Fibroblast of skin of left biceps (primary cell): ENCODE results near the gene TANK.
"Not testable (repeated sequence)": the region's sequence is repeated elsewhere in the genome, so short reads cannot be mapped to it uniquely, and the experiment has no call there.

Experiments
- DNase-seq, 2 experiments: peaks; one replicate each; pipeline ENCODE4 v3.0.0-alpha.2; 2013; ENCODE audit warnings: low read depth in 2 of 2

TANK gene

GRCh38 chr2:161228511-161229240 is 68.4 kb downstream of the TANK start:
- DNase-seq, result no peak

GRCh38 chr2:161230959-161231358 is 70.7 kb downstream of the TANK start:
- DNase-seq, result no peak

GRCh38 chr2:161232571-161232970 is 72.3 kb downstream of the TANK start:
- DNase-seq, result no peak

GRCh38 chr2:161233858-161234431 is 73.7 kb downstream of the TANK start:
- no peak for DNase-seq

GRCh38 chr2:161234627-161235026 is 74.4 kb downstream of the TANK start:
- DNase-seq, result no peak

GRCh38 chr2:161237392-161238264 is 77.4 kb downstream of the TANK start:
- peak in 1 of 2 experiments; percentile 15 for DNase-seq

- no peak for DNase-seq
Measured at GRCh38 chr2:161238265-161238559, 78.0 kb downstream of the TANK start.

GRCh38 chr2:161238560-161239325 is 78.5 kb downstream of the TANK start:
- DNase-seq, result peak in 1 of 2 experiments; percentile 20

GRCh38 chr2:161239326-161240109 is 79.3 kb downstream of the TANK start:
- no peak for DNase-seq

GRCh38 chr2:161241894-161242293 is 81.7 kb downstream of the TANK start:
- no peak for DNase-seq

GRCh38 chr2:161243312-161243711 is 83.1 kb downstream of the TANK start:
- DNase-seq, result no peak

GRCh38 chr2:161243905-161244304 is 83.7 kb downstream of the TANK start:
- DNase-seq, result no peak

- DNase-seq, result not testable (repeated sequence)
Measured at GRCh38 chr2:161244387-161245260, 84.4 kb downstream of the TANK start.

GRCh38 chr2:161245261-161245553 is 85.0 kb downstream of the TANK start:
- DNase-seq, result no peak

GRCh38 chr2:161245671-161246070 is 85.4 kb downstream of the TANK start:
- DNase-seq, result no peak

- no peak for DNase-seq
Measured at GRCh38 chr2:161246281-161246680, 86.1 kb downstream of the TANK start.

- peak in 1 of 2 experiments; percentile 8 for DNase-seq
Measured at GRCh38 chr2:161250864-161251436, 90.7 kb downstream of the TANK start.

- no peak for DNase-seq
Measured at GRCh38 chr2:161257123-161257952, 97.1 kb downstream of the TANK start.

GRCh38 chr2:161265874-161266273 is 105.6 kb downstream of the TANK start:
- DNase-seq, result no peak
